HEK293 (cell line): Measurements from ENCODE around the gene NDST1.

Experiments used
- CTCF ChIP-seq: fragments of 450-650 bp; formaldehyde crosslinking; IDR thresholded peaks from 2 replicates; pipeline ENCODE4 v1.5.1; 2016; ENCODE audit warnings: missing biosample characterization, missing genetic modification characterization
- KLF1 ChIP-seq: fragments of 450-650 bp; formaldehyde crosslinking; IDR thresholded peaks from 2 replicates; pipeline ENCODE4 v1.5.1; 2016; ENCODE audit warnings: missing biosample characterization, missing genetic modification characterization
- KLF10 ChIP-seq: fragments of 450-650 bp; IDR thresholded peaks from 2 replicates; pipeline ENCODE4 v1.5.1; 2018; ENCODE audit warnings: missing biosample characterization, mild to moderate bottlenecking, missing genetic modification characterization
- KLF16 ChIP-seq: fragments of 450-650 bp; formaldehyde crosslinking; IDR thresholded peaks from 2 replicates; pipeline ENCODE4 v1.5.1; 2017; ENCODE audit warnings: missing biosample characterization, missing genetic modification characterization
- REST ChIP-seq: fragments of 450-650 bp; formaldehyde crosslinking; IDR thresholded peaks from 2 replicates; pipeline ENCODE4 v1.5.1; 2016; ENCODE audit warnings: missing biosample characterization, missing genetic modification characterization
- SCRT1 ChIP-seq: fragments of 450-650 bp; formaldehyde crosslinking; IDR thresholded peaks from 2 replicates; pipeline ENCODE4 v1.5.1; 2016; ENCODE audit warnings: missing biosample characterization, missing genetic modification characterization, borderline replicate concordance
- YY1 ChIP-seq: fragments of 450-650 bp; formaldehyde crosslinking; IDR thresholded peaks from 2 replicates; pipeline ENCODE4 v1.5.1; 2018; ENCODE audit warnings: missing biosample characterization, missing genetic modification characterization
- ZNF169 ChIP-seq: fragments of 450-650 bp; formaldehyde crosslinking; IDR thresholded peaks from 2 replicates; pipeline ENCODE4 v1.5.1; 2016; ENCODE audit warnings: missing biosample characterization, missing genetic modification characterization
- ZNF223 ChIP-seq: fragments of 450-650 bp; formaldehyde crosslinking; IDR thresholded peaks from 2 replicates; pipeline ENCODE4 v1.5.1; 2016; ENCODE audit warnings: missing biosample characterization, missing genetic modification characterization
- ZNF24 ChIP-seq: fragments of 450-650 bp; formaldehyde crosslinking; IDR thresholded peaks from 2 replicates; pipeline ENCODE4 v1.5.1; 2016; ENCODE audit warnings: missing biosample characterization, missing genetic modification characterization
- ZNF26 ChIP-seq: fragments of 450-650 bp; formaldehyde crosslinking; IDR thresholded peaks from 2 replicates; pipeline ENCODE4 v1.5.1; 2016; ENCODE audit warnings: missing biosample characterization, missing genetic modification characterization
- ZNF423 ChIP-seq: fragments of 450-650 bp; formaldehyde crosslinking; IDR thresholded peaks from 2 replicates; pipeline ENCODE4 v1.5.1; 2016; ENCODE audit warnings: missing biosample characterization, missing genetic modification characterization
- ZNF510 ChIP-seq: fragments of 450-650 bp; formaldehyde crosslinking; IDR thresholded peaks from 2 replicates; pipeline ENCODE4 v1.5.1; 2018; ENCODE audit warnings: mild to moderate bottlenecking, missing genetic modification characterization, missing biosample characterization; ENCODE audit not compliant: insufficient replicate concordance
- ZNF548 ChIP-seq: fragments of 450-650 bp; formaldehyde crosslinking; IDR thresholded peaks from 2 replicates; pipeline ENCODE4 v1.5.1; 2016; ENCODE audit warnings: missing biosample characterization, missing genetic modification characterization

- TF ChIP-seq KLF10 (tag by site-specific recombination) (no peak), CTCF (tag by site-specific recombination) (no peak), ZNF24 (tag by site-specific recombination) (no peak), KLF16 (tag by site-specific recombination) (no peak), YY1 (tag by site-specific recombination) (no peak), KLF1 (no peak), ZNF169 (tag by site-specific recombination) (no peak), ZNF26 (tag by site-specific recombination) (no peak), ZNF423 (tag by site-specific recombination) (no peak), ZNF510 (tag by site-specific recombination) (no peak), REST (no peak), ZNF548 (no peak), ZNF223 (no peak), SCRT1 (tag by site-specific recombination) (no peak)
Measured at GRCh38 chr5:150587016-150587415, 79.1 kb downstream of the NDST1 start.
